GM23338 (cell line): ENCODE measurements around the gene MPPED1. TPM values are rescaled to one million over a fixed set of nuclear protein-coding genes. Genes with fewer than 3 reads are reported as not detected.

ENCODE experiments used
- ATAC-seq: fragments of 200-7000 bp; cut with Tn5 transposase; 3 replicates; pipeline ENCODE4 v1.9.1; 2020
- DNase-seq: peaks from one replicate; pipeline ENCODE4 v3.0.0-alpha.2; 2015; ENCODE audit warnings: low spot score
- H2AFZ ChIP-seq: fragments of 200-600 bp; sonication (generic); 2 replicates; pipeline ENCODE4 v1.8.0; 2016; ENCODE audit warnings: antibody characterized with exemption, mild to moderate bottlenecking, moderate library complexity
- H3F3A ChIP-seq: fragments of 200-600 bp; sonication (generic); replicated peaks from 2 replicates; pipeline ENCODE4 v1.8.0; 2017; ENCODE audit warnings: antibody characterized with exemption, mixed run types, low read depth
- H3K27ac ChIP-seq: fragments of 200-600 bp; sonication (generic); 2 replicates; pipeline ENCODE4 v1.6.1; 2016; ENCODE audit warnings: low read depth
- H3K27me3 ChIP-seq: fragments of 200-600 bp; sonication (generic); 2 replicates; pipeline ENCODE4 v1.8.0; 2016; ENCODE audit warnings: mild to moderate bottlenecking, mixed run types, moderate library complexity; ENCODE audit not compliant: insufficient read depth
- H3K36me3 ChIP-seq: fragments of 200-600 bp; sonication (generic); 2 replicates; pipeline ENCODE4 v1.8.0; 2016; ENCODE audit warnings: mild to moderate bottlenecking; ENCODE audit not compliant: insufficient read depth
- H3K4me1 ChIP-seq: fragments of 200-600 bp; sonication (generic); 2 replicates; pipeline ENCODE4 v1.8.0; 2016; ENCODE audit warnings: mild to moderate bottlenecking, moderate library complexity; ENCODE audit not compliant: insufficient read depth
- H3K4me2 ChIP-seq: fragments of 200-600 bp; sonication (generic); 2 replicates; pipeline ENCODE4 v1.7.1; 2017; ENCODE audit warnings: mixed run types
- H3K4me3 ChIP-seq: fragments of 200-600 bp; sonication (generic); 2 replicates; pipeline ENCODE4 v1.6.1; 2016; ENCODE audit warnings: mixed run types
- H3K79me2 ChIP-seq: fragments of 200-600 bp; sonication (generic); replicated peaks from 2 replicates; pipeline ENCODE4 v1.8.0; 2017; ENCODE audit warnings: mild to moderate bottlenecking; ENCODE audit not compliant: insufficient read depth
- H3K9me2 ChIP-seq: fragments of 200-600 bp; sonication (generic); 2 replicates; pipeline ENCODE4 v1.8.0; 2017; ENCODE audit not compliant: insufficient read depth
- H4K20me1 ChIP-seq: fragments of 200-600 bp; sonication (generic); replicated peaks from 2 replicates; pipeline ENCODE4 v1.8.0; 2017; ENCODE audit warnings: mild to moderate bottlenecking; ENCODE audit not compliant: insufficient read depth
- H3K27ac Mint-ChIP-seq: 2 replicates; pipeline ENCODE4 v1.8.0; 2020; ENCODE audit warnings: inconsistent platforms, mild to moderate bottlenecking, moderate library complexity, mixed read lengths
- H3K27me3 Mint-ChIP-seq: 3 replicates; pipeline ENCODE4 v1.8.0; 2022; ENCODE audit warnings: low read depth, mild to moderate bottlenecking, moderate library complexity, mixed read lengths, inconsistent platforms; ENCODE audit not compliant: insufficient read depth, poor library complexity
- H3K36me3 Mint-ChIP-seq: 3 replicates; pipeline ENCODE4 v1.8.0; 2021; ENCODE audit warnings: low read depth, mild to moderate bottlenecking, inconsistent platforms, moderate library complexity, mixed read lengths
- H3K4me1 Mint-ChIP-seq: 3 replicates; pipeline ENCODE4 v1.8.0; 2020; ENCODE audit warnings: mild to moderate bottlenecking, inconsistent platforms, mixed read lengths
- H3K4me3 Mint-ChIP-seq: 3 replicates; pipeline ENCODE4 v1.8.0; 2021; ENCODE audit warnings: moderate library complexity, mild to moderate bottlenecking, inconsistent platforms, mixed read lengths
- H3K9me3 Mint-ChIP-seq: 3 replicates; pipeline ENCODE4 v1.8.0; 2020; ENCODE audit warnings: moderate library complexity, mild to moderate bottlenecking, inconsistent platforms, mixed read lengths
- CREB1 ChIP-seq: fragments of 250-450 bp; sonication (Bioruptor Pico); IDR thresholded peaks from 2 replicates; pipeline ENCODE4 v1.5.0; 2020; ENCODE audit warnings: low read depth, mild to moderate bottlenecking, moderate library complexity
- CTCF ChIP-seq, 2 experiments: fragments of 200-600 bp in 1 of 2; sonication (generic) in 1 of 2; conservative IDR thresholded peaks; 2 replicates each; pipeline versions ENCODE4 v1.5.1 to v1.6.1; 2016 to 2017; ENCODE audit warnings: antibody characterized with exemption in 2 of 2, low read depth in 2 of 2, mild to moderate bottlenecking in 2 of 2, moderate library complexity in 1 of 2
- EZH2phosphoT487 ChIP-seq: fragments of 200-600 bp; sonication (generic); IDR thresholded peaks from one replicate; pipeline ENCODE4 v1.8.1; 2018; ENCODE audit warnings: antibody characterized with exemption; ENCODE audit not compliant: unreplicated experiment
- JUNB ChIP-seq: IDR thresholded peaks from one replicate; pipeline ENCODE4 v1.6.1; 2016; ENCODE audit warnings: antibody characterized with exemption; ENCODE audit not compliant: unreplicated experiment
- POLR2AphosphoS5 ChIP-seq: IDR thresholded peaks from 2 replicates; pipeline ENCODE4 v1.6.1; 2016; ENCODE audit warnings: antibody characterized with exemption, low read depth
- REST ChIP-seq: IDR thresholded peaks from one replicate; pipeline ENCODE4 v1.6.1; 2018; ENCODE audit warnings: antibody characterized with exemption; ENCODE audit not compliant: unreplicated experiment
- STAT1 ChIP-seq: IDR thresholded peaks from one replicate; pipeline ENCODE4 v1.6.1; 2016; ENCODE audit warnings: antibody characterized with exemption; ENCODE audit not compliant: unreplicated experiment
- polyA plus RNA-seq: library from polyadenylated mRNA; unstranded; fragments of >200 nt; fragmentation: Nextera tagmentation; extraction: Ambion mirVana; gene quantifications from 2 replicates; pipeline ENCODE4 v1.2.1, GENCODE V29; 2016
- total RNA-seq: library from RNA; depleted of rRNA; stranded (reverse); fragments of >200 nt; shearing (Covaris generic); gene quantifications from 2 replicates; pipeline ENCODE4 v1.2.3, GENCODE V29; 2014

The MPPED1 gene
- total and polyA plus RNA-seq, 2 experiments from 2014 or later, result 0.56 TPM; not detected in 1

GRCh38 chr22:43449205-43449830 lies 37.5 kb downstream of the MPPED1 start:
- peak; percentile 95 for ATAC-seq
- H3K27ac Mint-ChIP-seq, result no peak overlapping the region

GRCh38 chr22:43449831-43450225 lies 38.0 kb downstream of the MPPED1 start:
- Mint-ChIP-seq H3K4me3 (no peak overlapping the region), H3K27me3 (peaks cover 9% of the 10 kb centered on the region), H3K36me3 (no peaks in the 10 kb centered on the region), H3K27ac (no peak overlapping the region), H3K9me3 (no peaks in the 10 kb centered on the region), H3K4me1 (no peaks in the 10 kb centered on the region)
- no peak overlapping the region for H3K4me3 ChIP-seq
- H3K36me3 ChIP-seq, result no peaks in the 10 kb centered on the region
- H2AFZ ChIP-seq, result no peak overlapping the region
- H3K27ac ChIP-seq, result no peak overlapping the region
- no peaks in the 10 kb centered on the region for H4K20me1 ChIP-seq
- H3K4me1 ChIP-seq, result no peaks in the 10 kb centered on the region
- no peak overlapping the region for H3K4me2 ChIP-seq
- no peak for DNase-seq
- no peak for ATAC-seq
- no peaks in the 10 kb centered on the region for H3K79me2 ChIP-seq
- H3K9me2 ChIP-seq, result no peaks in the 10 kb centered on the region
- H3F3A ChIP-seq, result no peaks in the 10 kb centered on the region
- no peaks in the 10 kb centered on the region for H3K27me3 ChIP-seq
- TF ChIP-seq JUNB (no peak), STAT1 (no peak), CTCF (conservative IDR thresholded peaks at IDR 0.05; ENCODE audit: low read depth in 2 of 2) (no peak), EZH2phosphoT487 (no peak)

More at GRCh38 chr22:43449205-43449830, 37.5 kb downstream of the MPPED1 start:
- peaks cover 6% of the 10 kb centered on the region for H3K27me3 Mint-ChIP-seq
- no peaks in the 10 kb centered on the region for H3K9me2 ChIP-seq
- no peaks in the 10 kb centered on the region for H3F3A ChIP-seq
- no peaks in the 10 kb centered on the region for H3K27me3 ChIP-seq
- TF ChIP-seq POLR2AphosphoS5 (no peak), CREB1 (CRISPR knock-in tag) (no peak), REST (peak; percentile 84)
- H3K4me3 ChIP-seq, result no peak overlapping the region
- H3K27ac ChIP-seq, result no peak overlapping the region
- no peak overlapping the region for H3K4me3 Mint-ChIP-seq
- H4K20me1 ChIP-seq, result no peaks in the 10 kb centered on the region
- H3K4me1 Mint-ChIP-seq, result no peaks in the 10 kb centered on the region
- H3K79me2 ChIP-seq, result no peaks in the 10 kb centered on the region
- H3K36me3 ChIP-seq, result no peaks in the 10 kb centered on the region
- no peaks in the 10 kb centered on the region for H3K36me3 Mint-ChIP-seq
- peak; percentile 53 for DNase-seq
- H3K9me3 Mint-ChIP-seq, result no peaks in the 10 kb centered on the region
- no peaks in the 10 kb centered on the region for H3K4me1 ChIP-seq
- no peak overlapping the region for H2AFZ ChIP-seq
- H3K4me2 ChIP-seq, result no peak overlapping the region
